AG09309 (cell line): ENCODE results near the gene INAFM1.
"Not testable (repeated sequence)": the region's sequence is repeated elsewhere in the genome, so short reads cannot be mapped to it uniquely, and the experiment has no call there.

ENCODE experiments used
- DNase-seq: peaks from one replicate; pipeline ENCODE4 v3.0.0-alpha.2; 2010; ENCODE audit warnings: low read depth
- H3K4me3 ChIP-seq: 2 replicates; pipeline ENCODE4 v1.5.1; 2011; ENCODE audit warnings: mild to moderate bottlenecking, low read depth, low read length, moderate library complexity; ENCODE audit not compliant: control insufficient read depth
- CTCF ChIP-seq: IDR thresholded peaks from 2 replicates; pipeline ENCODE4 v1.5.1; 2011; ENCODE audit warnings: mild to moderate bottlenecking, low read depth, low read length, inconsistent platforms; ENCODE audit not compliant: insufficient read depth, control insufficient read depth; ENCODE audit errors: missing control alignments

Gene INAFM1

DNA sequence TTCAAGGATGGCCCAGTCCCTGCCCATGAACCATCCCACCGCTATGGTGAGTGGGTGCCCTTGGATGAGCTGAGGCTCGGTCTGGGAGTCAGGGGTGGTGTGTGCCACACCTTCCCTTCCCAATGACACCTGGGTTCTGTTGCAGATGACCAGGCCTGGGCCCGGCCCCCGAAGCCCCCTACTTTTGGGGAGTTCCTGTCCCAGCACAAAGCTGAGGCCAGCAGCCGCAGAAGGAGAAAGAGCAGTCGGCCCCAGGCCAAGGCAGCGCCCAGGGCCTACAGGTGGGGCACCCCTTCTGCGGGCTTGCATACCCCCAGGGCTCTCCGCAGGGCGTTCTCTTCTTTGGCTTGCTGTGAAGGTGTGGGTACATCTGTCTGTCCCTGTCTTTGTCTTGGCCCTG lies 4.3 kb upstream of the INAFM1 start:
- no peak for DNase-seq
- H3K4me3 ChIP-seq, result no peak overlapping the region
- no peak for TF ChIP-seq CTCF

- no peak for TF ChIP-seq CTCF
- no peak overlapping the region for H3K4me3 ChIP-seq
- no peak for DNase-seq
These were observed 2.7 kb upstream of the INAFM1 start for GRCh38 chr19:47271949-47272348.

DNA sequence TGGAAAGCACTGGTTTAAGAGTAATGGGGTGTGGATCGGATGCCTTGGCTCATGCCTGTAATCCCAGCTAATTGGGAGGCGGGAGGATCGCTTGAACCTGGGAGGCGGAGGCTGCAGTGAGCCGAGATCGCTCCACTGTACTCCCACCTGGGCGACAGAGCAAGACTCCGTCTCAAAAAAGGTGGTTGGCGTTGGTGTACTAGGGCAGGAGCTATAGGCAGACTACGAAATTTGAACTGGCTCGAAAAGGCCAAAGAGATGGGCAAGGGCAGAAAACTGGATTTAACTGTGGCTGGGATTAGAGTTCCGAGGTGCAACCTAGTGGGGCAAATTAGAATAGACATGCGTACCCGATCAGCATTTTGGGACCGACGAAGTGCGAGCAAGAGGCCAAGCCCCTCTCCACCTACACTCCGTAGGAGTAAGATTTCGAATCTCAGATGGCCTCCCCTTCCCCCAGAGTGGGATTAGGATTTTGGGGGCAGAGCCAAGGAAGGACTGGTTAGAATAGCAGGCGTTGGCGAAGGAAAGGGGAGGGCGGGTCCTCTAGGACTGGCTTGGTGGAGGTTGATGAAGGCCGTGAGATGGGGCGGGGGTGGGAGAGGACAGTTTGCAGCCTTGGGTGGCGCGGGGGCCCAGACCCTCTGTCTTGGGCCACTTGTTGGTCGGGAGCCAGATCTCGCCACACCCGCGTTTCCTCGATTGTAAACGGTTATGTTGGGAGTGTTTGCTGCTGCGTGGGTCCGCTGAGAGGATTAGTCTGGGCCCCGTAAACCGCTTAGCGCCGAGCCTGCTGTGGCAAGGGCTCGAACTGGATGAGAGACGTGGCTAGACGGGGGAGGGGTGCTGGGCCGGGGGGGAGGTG lies 2.0 kb upstream of the INAFM1 start:
- peak; percentile 1 for TF ChIP-seq CTCF
- peak overlapping the region; percentile 69 for H3K4me3 ChIP-seq
- DNase-seq, result peak; percentile 24

- DNase-seq, result peak; percentile 71
- no peak for TF ChIP-seq CTCF
- H3K4me3 ChIP-seq, result peak overlapping the region; percentile 69
These were observed 1.2 kb upstream of the INAFM1 start for GRCh38 chr19:47273313-47274070.

- DNase-seq, result no peak
- TF ChIP-seq CTCF, result no peak
- peak overlapping the region; percentile 24 for H3K4me3 ChIP-seq
These were observed 441 bp downstream of the INAFM1 start for GRCh38 chr19:47274891-47275761.

GRCh38 chr19:47275791-47276461 lies 1.2 kb downstream of the INAFM1 start:
- peak; percentile 41 for DNase-seq
- TF ChIP-seq CTCF, result no peak
- H3K4me3 ChIP-seq, result peak overlapping the region; percentile 17; the same call in 1 of the 2 replicates

DNA sequence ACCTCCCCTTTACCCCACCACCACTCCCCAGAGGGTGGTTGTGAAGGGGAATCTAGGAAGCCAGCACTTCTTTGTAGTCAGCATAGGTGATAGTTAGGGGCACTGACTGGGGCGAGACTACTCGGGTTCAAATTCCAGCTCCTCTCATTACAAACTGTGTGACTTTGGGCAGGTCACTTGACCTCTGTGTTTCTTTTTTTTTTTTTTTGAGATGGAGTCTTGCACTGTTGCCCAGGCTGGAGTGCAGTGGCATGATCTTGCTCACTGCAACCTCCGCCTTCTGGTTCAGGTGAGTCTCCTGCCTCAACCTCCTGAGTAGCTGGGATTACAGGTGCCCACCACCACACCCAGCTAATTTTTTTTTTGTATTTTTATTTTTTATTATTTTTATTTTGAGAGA lies 1.8 kb downstream of the INAFM1 start:
- DNase-seq, H3K4me3 ChIP-seq: not testable (repeated sequence)
